GM12875 (cell line): ENCODE data around the gene ELMO1.

Source experiments
- H3K4me3 ChIP-seq: one replicate; pipeline ENCODE4 v1.5.1; 2011; ENCODE audit warnings: low read depth, low read length, control low read depth
- CTCF ChIP-seq: IDR thresholded peaks from 2 replicates; pipeline ENCODE4 v1.5.1; 2011; ENCODE audit warnings: low read depth, mild to moderate bottlenecking, control low read depth, inconsistent platforms, low read length, moderate library complexity, borderline replicate concordance; ENCODE audit not compliant: insufficient read depth

ELMO1 gene

GRCh38 chr7:36962367-36962766 lies 486.3 kb downstream of the ELMO1 start:
- no peak overlapping the region for H3K4me3 ChIP-seq
- TF ChIP-seq CTCF = no peak

GRCh38 chr7:36961693-36962092 lies 487.0 kb downstream of the ELMO1 start:
- TF ChIP-seq CTCF = no peak
- no peak overlapping the region for H3K4me3 ChIP-seq

GRCh38 chr7:36961097-36961496 lies 487.6 kb downstream of the ELMO1 start:
- no peak for TF ChIP-seq CTCF
- H3K4me3 ChIP-seq = no peak overlapping the region

- no peak for TF ChIP-seq CTCF
These were observed 488.6 kb downstream of the ELMO1 start for GRCh38 chr7:36960105-36960504.

GRCh38 chr7:36958111-36958733 lies 490.4 kb downstream of the ELMO1 start:
- no peak for TF ChIP-seq CTCF
- no peak overlapping the region for H3K4me3 ChIP-seq

More at GRCh38 chr7:36960105-36960504, 488.6 kb downstream of the ELMO1 start:
- H3K4me3 ChIP-seq = no peak overlapping the region

- no peak overlapping the region for H3K4me3 ChIP-seq
- no peak for TF ChIP-seq CTCF
These were observed 491.0 kb downstream of the ELMO1 start for GRCh38 chr7:36957620-36958019.

- H3K4me3 ChIP-seq = no peak overlapping the region
- no peak for TF ChIP-seq CTCF
These were observed 491.9 kb downstream of the ELMO1 start for GRCh38 chr7:36956814-36957213.
